Measurements from ENCODE around the gene SHISA5. TPM values are rescaled to one million over a fixed set of nuclear protein-coding genes. Genes with fewer than 3 reads are reported as not detected.

The SHISA5 gene
- total and polyA plus RNA-seq, 2 donors (not counting 1 experiment from before 2014, with no cell fraction given) = 147 to 183 TPM

DNA sequence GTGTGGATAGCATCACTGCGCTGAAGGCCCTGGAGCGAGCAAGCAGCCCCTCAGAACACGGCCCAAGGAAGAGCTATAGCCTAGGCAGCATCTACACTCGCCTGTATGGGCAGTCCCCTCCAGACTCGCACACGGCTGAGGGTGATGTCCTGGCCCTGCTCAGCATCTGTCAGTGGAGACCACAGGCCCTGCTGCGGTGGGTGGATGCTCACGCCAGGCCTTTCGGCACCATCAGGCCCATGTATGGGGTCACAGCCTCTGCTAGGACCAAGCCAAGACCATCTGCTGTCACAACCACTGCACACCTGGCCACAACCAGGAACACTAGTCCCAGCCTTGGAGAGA, 36.9 kb downstream of the SHISA5 start:
- no peak for DNase-seq
- Histone ChIP-seq H3K27me3 (replicated peaks in 1 of 4; ENCODE audit: control extremely low read depth in 1 of 4, control insufficient read depth in 3 of 4, insufficient read depth in 4 of 4, low read length in 3 of 4) (no peaks in the 10 kb centered on the region), H3K4me2 (replicated peaks; ENCODE audit: low read depth, low read length, poor library complexity, severe bottlenecking) (peak overlapping the region; percentile 95), H4K20me1 (ENCODE audit: control insufficient read depth, insufficient read depth, low read length, poor library complexity, severe bottlenecking) (peaks cover 35% of the 10 kb centered on the region), H3K9me3 (ENCODE audit: control extremely low read depth in 1 of 3, control insufficient read depth in 2 of 3, insufficient read depth in 1 of 3, low read length in 2 of 3) (no peaks in the 10 kb centered on the region), H3K4me3 (ENCODE audit: control extremely low read depth in 1 of 5, extremely low read depth in 1 of 5, insufficient read depth in 1 of 5, low read depth in 2 of 5, low read length in 4 of 5) (peak overlapping the region; percentile 16 to 92 (median 88)), H3K9ac (ENCODE audit: low read length) (peak overlapping the region; percentile 90), H3K36me3 (replicated peaks in 1 of 2; ENCODE audit: control extremely low read depth in 1 of 2, control insufficient read depth in 1 of 2, extremely low read depth in 1 of 2, insufficient read depth in 2 of 2, low read length in 1 of 2) (peaks cover 0 to 37% of the 10 kb centered on the region in 2 experiments), H3K27ac (ENCODE audit: low read length in 2 of 2) (peak overlapping the region; percentile 96 to 99), H3K4me1 (ENCODE audit: control insufficient read depth in 2 of 2, insufficient read depth in 2 of 2, low read length in 2 of 2) (peaks cover 61 to 66% of the 10 kb centered on the region in 2 donors), H3K79me2 (ENCODE audit: control insufficient read depth, insufficient read depth, low read length) (peaks cover 71% of the 10 kb centered on the region), H2AFZ (ENCODE audit: insufficient read depth, low read depth, low read length, poor library complexity, severe bottlenecking) (no peak overlapping the region)
- ATAC-seq (ENCODE audit: low read depth) = no peak
- Mint-ChIP-seq H3K9me3 (ENCODE audit: insufficient read depth) (no peaks in the 10 kb centered on the region), H3K4me3 (peak overlapping the region; percentile 94), H3K27me3 (no peaks in the 10 kb centered on the region), H3K4me1 (peaks cover 55% of the 10 kb centered on the region), H3K27ac (peak overlapping the region; percentile 94)
- ChIA-PET POLR2A (interaction anchor here (0.6 to 2.6 kb wide), 8 partner anchors 10 to 226 kb away, joined by 3 to 20 read pairs (median 8); partner anchors contain the start of genes ATRIP and ZNF589), CTCF (interaction anchor here (1.3 to 17.7 kb wide), 5 partner anchors 11 to 82 kb away, joined by 5 to 240 read pairs (median 12); partner anchors contain the start of gene SHISA5)
- intact Hi-C loops (cut with micrococcal nuclease) = loop anchor here (10.0 kb wide), 1 partner anchor 218 kb away; the partner anchor contains the start of gene NCKIPSD
- TF ChIP-seq CTCF (IDR thresholded peaks at IDR 0.05) (no peak), EZH2 (IDR thresholded peaks at IDR 0.05; ENCODE audit: borderline replicate concordance, insufficient read depth, low read depth, low read length, poor library complexity, severe bottlenecking) (no peak)
- WGBS (ENCODE audit: insufficient coverage) = 90% methylated on average over 9 of the region's 9 CpGs

Measured in B cell (primary cell).